Measurements from ENCODE around the gene AGER.
"Not testable (repeated sequence)": the region's sequence is repeated elsewhere in the genome, so short reads cannot be mapped to it uniquely, and the experiment has no call there.

Gene AGER

GRCh38 chr6:32212076-32212760 is 28.2 kb upstream of the AGER start:
- TF ChIP-seq CTCF (IDR thresholded peaks at IDR 0.05; ENCODE audit: extremely low read depth, insufficient read depth, missing control alignments): no peak
- in situ Hi-C loops (cut with MboI; ENCODE audit: low pct_unique_long_range_greater_than_20kb, low sequenced_read_pairs, unreplicated experiment): no loop called here
- DNase-seq (ENCODE audit: low spot score): no peak

GRCh38 chr6:32211432-32211831 is 27.4 kb upstream of the AGER start:
- DNase-seq (ENCODE audit: low spot score); in situ Hi-C loops (cut with MboI; ENCODE audit: low pct_unique_long_range_greater_than_20kb, low sequenced_read_pairs, unreplicated experiment): not testable (repeated sequence)

GRCh38 chr6:32210191-32210601 is 26.1 kb upstream of the AGER start:
- in situ Hi-C loops (cut with MboI; ENCODE audit: low pct_unique_long_range_greater_than_20kb, low sequenced_read_pairs, unreplicated experiment): no loop called here
- no peak for TF ChIP-seq CTCF (IDR thresholded peaks at IDR 0.05; ENCODE audit: extremely low read depth, insufficient read depth, missing control alignments)
- no peak for DNase-seq (ENCODE audit: low spot score)

- in situ Hi-C loops (cut with MboI; ENCODE audit: low pct_unique_long_range_greater_than_20kb, low sequenced_read_pairs, unreplicated experiment): no loop called here
- no peak for TF ChIP-seq CTCF (IDR thresholded peaks at IDR 0.05; ENCODE audit: extremely low read depth, insufficient read depth, missing control alignments)
Observed at GRCh38 chr6:32208996-32209395, 24.9 kb upstream of the AGER start.

GRCh38 chr6:32204268-32204715 is 20.2 kb upstream of the AGER start:
- in situ Hi-C loops (cut with MboI; ENCODE audit: low pct_unique_long_range_greater_than_20kb, low sequenced_read_pairs, unreplicated experiment): no loop called here
- DNase-seq (ENCODE audit: low spot score): no peak
- no peak for TF ChIP-seq CTCF (IDR thresholded peaks at IDR 0.05; ENCODE audit: extremely low read depth, insufficient read depth, missing control alignments)

More at GRCh38 chr6:32208996-32209395, 24.9 kb upstream of the AGER start:
- no peak for DNase-seq (ENCODE audit: low spot score)

- in situ Hi-C loops (cut with MboI; ENCODE audit: low pct_unique_long_range_greater_than_20kb, low sequenced_read_pairs, unreplicated experiment): no loop called here
- TF ChIP-seq CTCF (IDR thresholded peaks at IDR 0.05; ENCODE audit: extremely low read depth, insufficient read depth, missing control alignments): no peak
- no peak for DNase-seq (ENCODE audit: low spot score)
Observed at GRCh38 chr6:32203426-32204267, 19.6 kb upstream of the AGER start.

- DNase-seq (ENCODE audit: low spot score): no peak
- in situ Hi-C loops (cut with MboI; ENCODE audit: low pct_unique_long_range_greater_than_20kb, low sequenced_read_pairs, unreplicated experiment): no loop called here
- TF ChIP-seq CTCF (IDR thresholded peaks at IDR 0.05; ENCODE audit: extremely low read depth, insufficient read depth, missing control alignments): no peak
Observed at GRCh38 chr6:32202186-32202585, 18.1 kb upstream of the AGER start.
